GM20431 (cell line): Measurements from ENCODE around the gene LMTK2.

Source experiments
- in situ Hi-C: fragments of 300-500 bp; cut with MseI, MboI; formaldehyde crosslinking; loops from one replicate; pipeline ENCODE4 v1.15.0; 2020; ENCODE audit warnings: low sequenced_read_pairs; ENCODE audit not compliant: unreplicated experiment

Gene LMTK2

GRCh38 chr7:98229991-98230745 lies 123.5 kb downstream of the LMTK2 start:
- in situ Hi-C loops: no loop called here

- in situ Hi-C loops: no loop called here
Observed at GRCh38 chr7:98230746-98231471, 124.2 kb downstream of the LMTK2 start.

GRCh38 chr7:98231493-98232262 lies 125.0 kb downstream of the LMTK2 start:
- in situ Hi-C loops: no loop called here

- in situ Hi-C loops: no loop called here
Observed at GRCh38 chr7:98232263-98232585, 125.6 kb downstream of the LMTK2 start.

GRCh38 chr7:98232799-98233198 lies 126.1 kb downstream of the LMTK2 start:
- in situ Hi-C loops: no loop called here

- in situ Hi-C loops: no loop called here
Observed at GRCh38 chr7:98233219-98234070, 126.8 kb downstream of the LMTK2 start.

GRCh38 chr7:98234429-98235147 lies 127.9 kb downstream of the LMTK2 start:
- in situ Hi-C loops: no loop called here

GRCh38 chr7:98235901-98236300 lies 129.2 kb downstream of the LMTK2 start:
- in situ Hi-C loops: no loop called here

- in situ Hi-C loops: no loop called here
Observed at GRCh38 chr7:98236355-98237185, 129.9 kb downstream of the LMTK2 start.

- in situ Hi-C loops: no loop called here
Observed at GRCh38 chr7:98238076-98238475, 131.4 kb downstream of the LMTK2 start.

GRCh38 chr7:98238976-98239375 lies 132.3 kb downstream of the LMTK2 start:
- in situ Hi-C loops: no loop called here

- in situ Hi-C loops: no loop called here
Observed at GRCh38 chr7:98240961-98241673, 134.5 kb downstream of the LMTK2 start.

GRCh38 chr7:98241674-98242241 lies 135.1 kb downstream of the LMTK2 start:
- in situ Hi-C loops: no loop called here

GRCh38 chr7:98242342-98242741 lies 135.7 kb downstream of the LMTK2 start:
- in situ Hi-C loops: no loop called here

GRCh38 chr7:98242934-98243333 lies 136.3 kb downstream of the LMTK2 start:
- in situ Hi-C loops: no loop called here

GRCh38 chr7:98244871-98245270 lies 138.2 kb downstream of the LMTK2 start:
- in situ Hi-C loops: no loop called here

- in situ Hi-C loops: no loop called here
Observed at GRCh38 chr7:98248156-98248555, 141.5 kb downstream of the LMTK2 start.

GRCh38 chr7:98249106-98249505 lies 142.4 kb downstream of the LMTK2 start:
- in situ Hi-C loops: no loop called here
